Gastrocnemius medialis (tissue), 4 donors: ENCODE results near the gene OTOP2. TPM values are rescaled to one million over a fixed set of nuclear protein-coding genes. Genes with fewer than 3 reads are reported as not detected.

Experiments used
- ATAC-seq, 2 donors: fragments of 150-250 bp; one replicate each; pipeline ENCODE4 v1.9.1; 2016
- DNase-seq, 2 donors: peaks; one replicate each; pipeline ENCODE4 v3.0.0-alpha.2; 2019
- H3K27ac ChIP-seq, 4 donors: fragments of 200-600 bp; sonication (generic); 1 replicate in 1 of 4; 2 replicates in 3 of 4; pipeline ENCODE4 v1.5.1; 2016 to 2018; ENCODE audit warnings: mild to moderate bottlenecking in 2 of 4, moderate library complexity in 1 of 4
- H3K27me3 ChIP-seq, 3 donors: fragments of 200-600 bp; sonication (generic) in 2 of 3; 1 replicate in 1 of 3; 2 replicates in 2 of 3; pipeline versions ENCODE4 v1.5.1 to v1.6.0; 2016 to 2019; ENCODE audit warnings: mild to moderate bottlenecking in 1 of 3, moderate library complexity in 1 of 3
- H3K36me3 ChIP-seq, 2 donors: fragments of 200-600 bp; sonication (generic) in 1 of 2; one replicate each; pipeline ENCODE4 v1.5.1; 2017 to 2018
- H3K4me1 ChIP-seq, 2 donors: fragments of 200-600 bp; sonication (generic) in 1 of 2; one replicate each; pipeline ENCODE4 v1.5.1; 2016 to 2017; ENCODE audit warnings: mild to moderate bottlenecking in 2 of 2
- H3K4me3 ChIP-seq, 4 donors: fragments of 200-600 bp; sonication (generic) in 3 of 4; 1 replicate in 1 of 4; 2 replicates in 3 of 4; pipeline ENCODE4 v1.5.1; 2016 to 2019; ENCODE audit warnings: mild to moderate bottlenecking in 2 of 4
- H3K9me3 ChIP-seq, 3 donors: fragments of 200-600 bp; sonication (generic) in 2 of 3; 1 replicate in 1 of 3; 2 replicates in 2 of 3; pipeline ENCODE4 v1.5.1; 2016 to 2019
- POLR2A ChIP-seq, 2 donors: fragments of 450-650 bp; IDR thresholded peaks; one replicate each; pipeline ENCODE4 v1.6.1; 2017; ENCODE audit warnings: antibody characterized with exemption in 2 of 2, mild to moderate bottlenecking in 2 of 2, moderate library complexity in 2 of 2
- in situ Hi-C, 4 donors: fragments of 200-750 bp; cut with MboI; loops; one replicate each; pipeline versions ENCODE4 v1.15.0 to v1.8.0; 2017; ENCODE audit warnings: low sequenced_read_pairs in 4 of 4
- intact Hi-C: fragments of 100-400 bp; cut with DNase I; formaldehyde crosslinking; loops from one replicate; pipeline ENCODE4 v1.15.1; 2023; ENCODE audit warnings: low total_unique reads
- total RNA-seq, 4 donors: library from RNA; depleted of rRNA; stranded (reverse); fragments of >200 nt; gene quantifications; one replicate each; pipeline versions ENCODE4 v1.1.0 to v1.2.3, GENCODE V29; 2016
- TF ChIP-seq, protein P1 (sequence below), 5 experiments: fragments of 450-650 bp in 3 of 5; fragments of 200-600 bp in 2 of 5; sonication (generic) in 2 of 5; IDR thresholded peaks in 4 of 5; conservative IDR thresholded peaks in 1 of 5; 1 replicate in 4 of 5; 2 replicates in 1 of 5; pipeline ENCODE4 v1.5.1; 2016 to 2019; ENCODE audit warnings: antibody characterized with exemption in 5 of 5, mild to moderate bottlenecking in 3 of 5, moderate library complexity in 3 of 5

OTOP2 gene
- total RNA-seq, 4 donors from 2014 or later: 0.19 TPM; not detected in 3

DNA sequence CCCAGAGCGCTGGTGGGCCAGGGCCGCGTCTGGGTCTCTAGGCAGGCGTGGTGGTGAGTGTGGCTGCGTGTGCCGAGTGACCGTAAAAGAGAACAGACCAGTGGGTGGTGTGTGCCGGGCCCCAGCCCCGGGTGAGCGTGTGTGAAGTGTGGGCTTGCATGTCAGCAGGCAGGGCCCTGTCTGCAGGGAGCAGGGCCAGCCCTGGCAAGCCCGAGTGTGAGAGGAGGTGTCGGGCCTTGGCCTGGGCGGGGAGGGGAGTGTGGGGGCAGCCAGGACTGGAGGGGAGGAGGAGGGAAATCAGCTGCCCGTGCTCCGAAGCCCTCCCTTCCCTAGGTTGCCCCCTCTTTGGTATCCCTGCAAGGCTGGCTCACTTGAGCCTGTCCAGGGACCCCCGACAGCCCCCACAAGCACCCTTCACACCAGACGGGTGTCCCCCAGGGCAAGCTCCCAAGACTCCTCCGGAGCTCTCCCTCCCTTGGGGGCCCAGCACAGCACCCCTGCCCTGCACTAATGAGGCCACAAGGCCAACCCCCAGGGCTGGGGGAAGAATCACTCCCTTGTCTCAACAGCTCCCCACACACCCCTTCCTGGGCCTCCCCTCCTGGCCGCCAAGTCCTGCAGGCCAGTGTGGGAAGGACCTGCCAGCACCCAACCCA, 2.9 kb upstream of the OTOP2 start:
- Histone ChIP-seq H3K4me3 (no peak overlapping the region), H3K9me3 (no peaks in the 10 kb centered on the region), H3K27me3 (peaks cover 40 to 52% (median 51%) of the 10 kb centered on the region in 3 donors), H3K27ac (no peak overlapping the region), H3K36me3 (no peaks in the 10 kb centered on the region), H3K4me1 (peaks cover 0 to 14% of the 10 kb centered on the region in 2 donors)
- intact Hi-C loops: no loop called here
- in situ Hi-C loops: no loop called here
- ATAC-seq (no peak), DNase-seq (no peak)
- TF ChIP-seq, protein P1, sequence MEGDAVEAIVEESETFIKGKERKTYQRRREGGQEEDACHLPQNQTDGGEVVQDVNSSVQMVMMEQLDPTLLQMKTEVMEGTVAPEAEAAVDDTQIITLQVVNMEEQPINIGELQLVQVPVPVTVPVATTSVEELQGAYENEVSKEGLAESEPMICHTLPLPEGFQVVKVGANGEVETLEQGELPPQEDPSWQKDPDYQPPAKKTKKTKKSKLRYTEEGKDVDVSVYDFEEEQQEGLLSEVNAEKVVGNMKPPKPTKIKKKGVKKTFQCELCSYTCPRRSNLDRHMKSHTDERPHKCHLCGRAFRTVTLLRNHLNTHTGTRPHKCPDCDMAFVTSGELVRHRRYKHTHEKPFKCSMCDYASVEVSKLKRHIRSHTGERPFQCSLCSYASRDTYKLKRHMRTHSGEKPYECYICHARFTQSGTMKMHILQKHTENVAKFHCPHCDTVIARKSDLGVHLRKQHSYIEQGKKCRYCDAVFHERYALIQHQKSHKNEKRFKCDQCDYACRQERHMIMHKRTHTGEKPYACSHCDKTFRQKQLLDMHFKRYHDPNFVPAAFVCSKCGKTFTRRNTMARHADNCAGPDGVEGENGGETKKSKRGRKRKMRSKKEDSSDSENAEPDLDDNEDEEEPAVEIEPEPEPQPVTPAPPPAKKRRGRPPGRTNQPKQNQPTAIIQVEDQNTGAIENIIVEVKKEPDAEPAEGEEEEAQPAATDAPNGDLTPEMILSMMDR (IDR thresholded peaks at IDR 0.05 in 4 of 5, conservative IDR thresholded peaks at IDR 0.05 in 1 of 5): no peak
- TF ChIP-seq POLR2A (IDR thresholded peaks at IDR 0.05): no peak

- in situ Hi-C loops: no loop called here
- H3K36me3 ChIP-seq: no peaks in the 10 kb centered on the region
- H3K27ac ChIP-seq: no peak overlapping the region
- no peak for TF ChIP-seq POLR2A (IDR thresholded peaks at IDR 0.05)
- TF ChIP-seq, protein P1 (IDR thresholded peaks at IDR 0.05 in 4 of 5, conservative IDR thresholded peaks at IDR 0.05 in 1 of 5): no peak
- intact Hi-C loops: no loop called here
- H3K4me1 ChIP-seq: peaks cover 0 to 14% of the 10 kb centered on the region in 2 donors
- DNase-seq (no peak), ATAC-seq (no peak)
- no peaks in the 10 kb centered on the region for H3K9me3 ChIP-seq
- H3K4me3 ChIP-seq: no peak overlapping the region
- peaks cover 44 to 56% (median 55%) of the 10 kb centered on the region in 3 donors for H3K27me3 ChIP-seq
These were observed 2.3 kb upstream of the OTOP2 start for GRCh38 chr17:74921769-74922168.

DNA sequence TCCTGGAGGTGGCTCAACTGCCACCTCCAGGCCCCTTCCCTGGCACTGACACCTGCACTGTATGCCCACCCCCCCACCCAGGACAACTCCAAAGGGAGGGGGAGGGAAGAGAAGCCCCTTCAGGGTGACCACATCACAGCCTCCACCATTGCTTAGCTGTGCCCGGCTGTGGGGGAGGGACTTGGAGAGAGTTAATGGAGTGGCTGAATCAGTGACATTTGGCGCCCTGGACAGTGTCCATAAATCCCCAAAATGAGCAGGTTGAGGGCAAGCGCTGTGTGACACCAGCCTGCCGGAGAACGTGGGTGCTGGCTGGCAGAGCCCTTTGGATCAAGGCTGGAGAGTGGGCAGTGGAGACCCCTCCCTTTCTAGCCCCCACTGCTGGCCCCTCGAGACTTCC, 1.9 kb upstream of the OTOP2 start:
- in situ Hi-C loops (no loop called here), intact Hi-C loops (no loop called here)
- peaks cover 46 to 56% (median 56%) of the 10 kb centered on the region in 3 donors for H3K27me3 ChIP-seq

GRCh38 chr17:74922694-74923537, 1.2 kb upstream of the OTOP2 start, which contains the start of gene USH1G:
USH1G (minus strand) TSS chr17:74923255; CDS start chr17:74923073, 182 bp downstream.
- Histone ChIP-seq H3K4me1 (peaks cover 0 to 14% of the 10 kb centered on the region in 2 donors), H3K27me3 (peaks cover 46 to 58% (median 56%) of the 10 kb centered on the region in 3 donors), H3K4me3 (peak within 1 kb of the TSS; percentile 10 to 54 (median 42)), H3K27ac (no peak within 1 kb of the TSS), H3K9me3 (no peaks in the 10 kb centered on the region), H3K36me3 (no peaks in the 10 kb centered on the region)
- intact Hi-C loops (loop anchor here (1.0 kb wide), 1 partner anchor 35 kb away; no protein-coding TSS in a partner anchor), in situ Hi-C loops (no loop called here)
- ATAC-seq (peak in 1 of 2 donors; percentile 26), DNase-seq (no peak)
- TF ChIP-seq, protein P1 (IDR thresholded peaks at IDR 0.05 in 4 of 5, conservative IDR thresholded peaks at IDR 0.05 in 1 of 5): no peak
- TF ChIP-seq POLR2A (IDR thresholded peaks at IDR 0.05): no peak

More for the DNA sequence above, 1.9 kb upstream of the OTOP2 start:
- Histone ChIP-seq H3K9me3 (no peaks in the 10 kb centered on the region), H3K36me3 (no peaks in the 10 kb centered on the region), H3K4me3 (no peak overlapping the region), H3K4me1 (peaks cover 0 to 14% of the 10 kb centered on the region in 2 donors), H3K27ac (no peak overlapping the region)
- no peak for TF ChIP-seq POLR2A (IDR thresholded peaks at IDR 0.05)
- TF ChIP-seq, protein P1 (IDR thresholded peaks at IDR 0.05 in 4 of 5, conservative IDR thresholded peaks at IDR 0.05 in 1 of 5): no peak
- ATAC-seq (no peak), DNase-seq (no peak)
